NCI-H82 treated with DMSO at 0.1 percent for 48 hours (cell line): ENCODE measurements around the gene TMEM220.

Source experiments
- DNase-seq: peaks from one replicate; lab custom pipeline; 2025; ENCODE audit not compliant: unreplicated experiment; lab: John Stamatoyannopoulos, UW

The TMEM220 gene

GRCh38 chr17:10673312-10673711 lies 56.5 kb downstream of the TMEM220 start:
- DNase-seq = no peak

- DNase-seq = no peak
Measured at GRCh38 chr17:10668775-10669174, 61.0 kb downstream of the TMEM220 start.

DNA sequence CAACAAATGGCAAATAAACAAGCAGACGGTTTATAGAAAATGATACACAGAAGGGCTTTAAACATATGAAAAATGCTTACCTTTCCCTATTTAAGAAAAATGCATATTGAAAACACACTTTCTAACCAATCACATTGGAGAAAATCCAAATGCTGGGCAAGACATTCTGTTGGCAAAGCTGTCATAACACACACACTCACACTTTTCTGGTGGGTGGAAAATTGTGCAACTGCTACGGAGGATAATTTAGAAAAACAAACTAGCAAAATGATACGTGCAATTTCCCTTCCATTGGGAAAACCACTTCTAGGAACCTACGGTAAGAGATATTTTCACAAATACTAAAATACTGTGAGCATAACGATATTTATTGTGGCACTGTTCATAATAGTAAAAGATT lies 62.9 kb downstream of the TMEM220 start:
- DNase-seq = no peak

GRCh38 chr17:10664571-10664970 lies 65.3 kb downstream of the TMEM220 start:
- no peak for DNase-seq
